Measurements from ENCODE around the gene FOXO3.

Gene FOXO3

DNA sequence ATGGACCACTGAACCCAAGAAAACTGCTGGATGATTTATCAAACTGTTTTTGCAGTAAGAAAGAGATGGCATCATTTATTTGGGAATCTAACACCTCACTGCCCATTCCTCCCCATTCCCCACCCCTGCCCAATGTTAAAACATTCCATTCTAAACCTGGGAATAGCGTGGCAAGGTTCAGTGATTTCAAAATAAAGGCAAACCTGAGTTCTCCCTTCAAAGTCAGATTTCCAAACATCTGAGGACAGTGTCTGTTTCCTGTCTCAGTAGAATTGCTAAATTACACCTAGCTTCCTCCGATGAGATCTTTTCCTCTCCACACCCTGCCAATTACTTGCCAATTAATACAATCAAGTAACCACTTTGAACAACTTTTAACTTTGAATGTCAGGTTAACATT, 160.1 kb downstream of the FOXO3 start:
- Mint-ChIP-seq H3K9me3 (peaks cover 12% of the 10 kb centered on the region), H3K27me3 (ENCODE audit: low read depth) (peaks cover 20% of the 10 kb centered on the region), H3K4me3 (no peak overlapping the region), H3K4me1 (ENCODE audit: low read depth) (peaks cover 2% of the 10 kb centered on the region), H3K36me3 (ENCODE audit: low read depth) (no peaks in the 10 kb centered on the region), H3K27ac (no peak overlapping the region)
- DNase-seq (ENCODE audit: low spot score) = no peak

DNA sequence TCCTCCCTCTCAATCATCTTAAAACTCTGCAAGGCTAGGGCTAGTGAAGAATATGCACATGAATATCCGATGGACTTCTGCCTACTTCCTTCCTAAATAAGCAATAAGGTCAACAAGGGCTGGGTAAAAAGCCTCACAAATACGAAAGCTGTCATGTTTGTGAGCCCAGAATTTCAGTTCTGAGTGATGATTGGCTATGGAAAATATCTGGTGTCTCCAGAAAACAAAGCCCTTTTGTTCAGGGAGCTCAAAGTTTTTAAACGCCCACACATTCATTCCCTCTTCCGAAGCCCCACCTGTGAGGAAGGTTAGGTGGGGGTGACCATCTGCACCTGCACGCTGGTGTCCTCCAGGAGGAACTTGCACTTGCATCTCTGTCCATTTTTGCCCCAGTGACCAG, 160.6 kb downstream of the FOXO3 start:
- Mint-ChIP-seq H3K36me3 (ENCODE audit: low read depth) (no peaks in the 10 kb centered on the region), H3K9me3 (peaks cover 12% of the 10 kb centered on the region), H3K4me3 (no peak overlapping the region), H3K27me3 (ENCODE audit: low read depth) (peaks cover 20% of the 10 kb centered on the region), H3K4me1 (ENCODE audit: low read depth) (no peaks in the 10 kb centered on the region), H3K27ac (no peak overlapping the region)
- DNase-seq (ENCODE audit: low spot score) = no peak

DNA sequence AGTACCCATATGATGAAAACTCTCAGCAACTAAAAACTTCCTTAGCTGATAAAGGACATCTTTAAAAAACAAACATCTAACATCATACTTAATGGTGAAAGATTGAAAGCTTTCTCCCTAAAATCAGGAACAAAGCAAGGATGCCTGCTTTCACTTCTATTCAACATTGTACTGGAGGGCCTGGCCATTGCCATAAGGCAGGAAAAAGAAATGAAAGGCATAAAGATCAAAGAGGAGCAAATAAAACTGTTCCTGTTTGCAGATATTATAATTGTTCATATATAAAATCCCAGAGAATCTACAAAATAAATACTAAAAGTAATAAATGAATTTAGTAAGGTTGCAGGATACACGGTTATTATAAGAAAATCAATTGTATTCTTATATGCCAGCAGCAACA, 162.9 kb downstream of the FOXO3 start:
- H3K4me3 Mint-ChIP-seq = no peak overlapping the region
- peaks cover 29% of the 10 kb centered on the region for H3K27me3 Mint-ChIP-seq (ENCODE audit: low read depth)
- no peak overlapping the region for H3K27ac Mint-ChIP-seq
- DNase-seq (ENCODE audit: low spot score) = no peak
- H3K4me1 Mint-ChIP-seq (ENCODE audit: low read depth) = no peaks in the 10 kb centered on the region
- H3K36me3 Mint-ChIP-seq (ENCODE audit: low read depth) = no peaks in the 10 kb centered on the region
- peaks cover 12% of the 10 kb centered on the region for H3K9me3 Mint-ChIP-seq

DNA sequence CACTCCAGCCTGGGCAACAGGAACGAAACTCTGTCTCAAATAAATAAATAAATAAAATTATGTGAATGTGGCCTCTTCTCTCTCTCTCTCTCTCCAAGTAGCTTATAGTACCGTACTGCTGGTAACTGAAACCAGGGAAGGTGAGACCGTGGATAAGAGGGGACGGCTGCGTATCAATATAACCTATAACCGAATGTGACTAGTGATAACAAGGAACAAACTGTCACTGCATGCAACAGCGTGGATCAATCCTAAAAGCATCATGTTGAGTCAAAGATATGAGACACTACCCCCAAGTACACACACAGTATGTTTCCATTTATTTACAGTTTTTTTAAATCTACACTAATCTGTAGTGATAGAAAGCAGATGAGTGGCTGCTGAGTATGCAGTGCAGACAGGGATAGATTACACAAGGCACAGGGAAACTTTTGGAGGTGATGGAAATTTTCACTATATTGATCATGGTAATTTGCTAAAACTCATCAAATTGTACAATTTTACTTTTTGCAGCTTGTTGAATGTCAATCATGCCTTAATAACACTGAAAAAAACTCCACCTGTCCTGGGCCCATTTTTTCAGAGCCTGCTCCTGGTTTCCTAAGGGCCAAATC, 166.1 kb downstream of the FOXO3 start:
- no peaks in the 10 kb centered on the region for H3K36me3 Mint-ChIP-seq (ENCODE audit: low read depth)

DNA sequence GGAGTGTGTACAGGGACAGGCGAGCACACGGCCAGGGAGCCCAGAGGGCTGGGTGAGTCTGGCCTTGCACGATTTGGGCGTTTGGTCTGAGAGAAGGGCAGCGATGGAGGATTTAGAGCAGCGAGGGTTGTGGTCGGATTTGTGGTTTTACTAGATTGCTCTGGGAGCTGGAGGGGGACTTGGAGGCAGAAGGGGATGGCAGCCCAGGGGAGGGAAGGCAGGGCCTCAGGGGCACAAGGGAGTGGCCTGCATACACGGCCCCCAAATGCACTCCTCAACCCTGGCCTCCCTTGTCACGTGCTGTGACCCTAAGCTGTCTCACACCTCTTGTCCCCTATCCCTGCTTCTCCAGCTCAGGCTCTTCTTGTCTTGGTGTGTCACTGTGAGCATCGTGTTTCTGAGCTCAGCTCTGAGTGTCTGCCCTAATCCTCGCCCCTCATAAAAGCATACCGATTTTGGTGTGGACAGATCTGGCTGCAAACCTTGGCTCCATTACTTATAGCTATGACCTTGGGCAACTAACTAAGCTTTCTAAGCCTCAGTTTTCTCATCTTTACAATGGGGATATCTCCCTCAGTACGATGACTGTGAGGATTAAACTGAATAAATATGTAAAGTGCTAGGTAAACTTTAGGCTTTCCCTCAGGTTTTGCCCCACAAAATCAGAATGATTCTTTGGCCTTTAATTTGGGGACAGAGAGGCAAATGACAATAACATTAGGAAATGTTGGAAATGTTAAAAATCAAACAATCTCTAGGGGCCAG, 167.4 kb downstream of the FOXO3 start:
- no peak for DNase-seq (ENCODE audit: low spot score)
- Mint-ChIP-seq H3K27me3 (ENCODE audit: low read depth) (peaks cover 32% of the 10 kb centered on the region), H3K9me3 (peaks cover 10% of the 10 kb centered on the region), H3K36me3 (ENCODE audit: low read depth) (no peaks in the 10 kb centered on the region), H3K4me3 (no peak overlapping the region), H3K27ac (no peak overlapping the region), H3K4me1 (ENCODE audit: low read depth) (no peaks in the 10 kb centered on the region)

More for the DNA sequence above, 166.1 kb downstream of the FOXO3 start:
- Mint-ChIP-seq H3K9me3 (peaks cover 12% of the 10 kb centered on the region), H3K4me1 (ENCODE audit: low read depth) (no peaks in the 10 kb centered on the region), H3K4me3 (no peak overlapping the region), H3K27me3 (ENCODE audit: low read depth) (peaks cover 33% of the 10 kb centered on the region), H3K27ac (no peak overlapping the region)
- DNase-seq (ENCODE audit: low spot score) = no peak

DNA sequence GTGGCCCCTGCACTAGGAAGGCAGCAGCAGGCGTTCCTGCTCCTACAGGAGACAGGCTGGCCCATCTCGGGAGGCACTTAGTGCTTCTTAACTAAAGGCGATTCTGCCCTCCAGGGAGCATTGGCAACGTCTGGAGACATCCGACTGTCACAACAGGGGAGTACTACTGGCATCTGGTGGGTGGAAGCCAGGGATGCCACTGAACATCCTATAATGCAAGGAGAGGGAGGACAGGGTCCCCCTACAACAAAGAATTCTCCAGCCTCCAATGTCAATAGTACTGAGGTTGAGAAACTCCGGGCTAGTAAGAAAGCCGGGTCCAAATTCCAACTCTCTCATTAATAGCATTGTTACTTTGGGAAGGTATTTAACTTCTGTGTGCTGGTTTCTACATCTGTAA, 168.1 kb downstream of the FOXO3 start:
- H3K27me3 Mint-ChIP-seq (ENCODE audit: low read depth) = peaks cover 30% of the 10 kb centered on the region
- no peak for DNase-seq (ENCODE audit: low spot score)
- H3K36me3 Mint-ChIP-seq (ENCODE audit: low read depth) = no peaks in the 10 kb centered on the region
- no peaks in the 10 kb centered on the region for H3K4me1 Mint-ChIP-seq (ENCODE audit: low read depth)
- no peak overlapping the region for H3K27ac Mint-ChIP-seq
- H3K4me3 Mint-ChIP-seq = no peak overlapping the region
- H3K9me3 Mint-ChIP-seq = peaks cover 6% of the 10 kb centered on the region

DNA sequence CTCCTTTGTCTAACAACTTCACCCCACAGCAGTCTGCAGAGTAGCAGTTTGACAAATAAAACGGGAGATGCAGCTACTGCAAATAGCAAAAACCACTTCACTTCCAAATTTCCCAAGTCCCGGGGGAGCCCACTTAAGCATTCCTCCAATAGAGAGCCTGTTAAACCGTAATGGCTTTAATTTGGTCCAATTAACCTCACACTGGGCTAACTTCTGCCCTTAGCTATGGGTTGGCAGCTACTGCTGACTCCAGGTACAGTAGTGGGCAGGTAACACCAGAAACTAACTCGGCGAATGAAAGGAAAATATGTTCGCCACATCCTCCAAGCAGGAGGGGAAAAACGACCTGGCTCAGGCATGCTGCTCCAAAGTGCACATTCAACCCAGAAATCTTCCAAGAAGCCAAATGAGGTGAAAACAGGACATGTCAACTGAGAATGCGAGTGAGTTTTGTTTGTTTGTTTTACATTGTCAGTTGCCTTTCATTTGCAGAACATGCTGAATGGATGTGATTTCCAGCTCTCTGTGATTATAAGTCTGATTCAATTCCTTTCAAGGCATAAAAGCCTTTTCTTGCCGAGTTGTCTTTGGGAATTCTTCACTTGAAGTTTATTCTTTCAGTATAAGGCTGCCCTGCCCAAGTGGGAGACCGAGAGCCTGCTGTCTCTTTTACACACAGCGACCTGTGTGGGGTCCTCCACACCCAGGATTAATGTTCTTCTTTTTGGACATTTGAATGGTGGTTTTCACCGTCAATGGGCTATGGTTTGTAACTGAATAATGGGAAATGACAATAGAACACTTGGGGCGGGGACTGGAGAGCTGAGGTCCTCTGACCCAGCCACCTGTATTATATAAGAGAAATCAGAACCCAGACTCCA, 170.2 kb downstream of the FOXO3 start:
- H3K36me3 Mint-ChIP-seq (ENCODE audit: low read depth) = no peaks in the 10 kb centered on the region
- H3K27ac Mint-ChIP-seq = no peak overlapping the region
- no peaks in the 10 kb centered on the region for H3K9me3 Mint-ChIP-seq
- H3K4me3 Mint-ChIP-seq = no peak overlapping the region
- DNase-seq (ENCODE audit: low spot score) = no peak
- H3K27me3 Mint-ChIP-seq (ENCODE audit: low read depth) = peaks cover 34% of the 10 kb centered on the region
- no peaks in the 10 kb centered on the region for H3K4me1 Mint-ChIP-seq (ENCODE audit: low read depth)

DNA sequence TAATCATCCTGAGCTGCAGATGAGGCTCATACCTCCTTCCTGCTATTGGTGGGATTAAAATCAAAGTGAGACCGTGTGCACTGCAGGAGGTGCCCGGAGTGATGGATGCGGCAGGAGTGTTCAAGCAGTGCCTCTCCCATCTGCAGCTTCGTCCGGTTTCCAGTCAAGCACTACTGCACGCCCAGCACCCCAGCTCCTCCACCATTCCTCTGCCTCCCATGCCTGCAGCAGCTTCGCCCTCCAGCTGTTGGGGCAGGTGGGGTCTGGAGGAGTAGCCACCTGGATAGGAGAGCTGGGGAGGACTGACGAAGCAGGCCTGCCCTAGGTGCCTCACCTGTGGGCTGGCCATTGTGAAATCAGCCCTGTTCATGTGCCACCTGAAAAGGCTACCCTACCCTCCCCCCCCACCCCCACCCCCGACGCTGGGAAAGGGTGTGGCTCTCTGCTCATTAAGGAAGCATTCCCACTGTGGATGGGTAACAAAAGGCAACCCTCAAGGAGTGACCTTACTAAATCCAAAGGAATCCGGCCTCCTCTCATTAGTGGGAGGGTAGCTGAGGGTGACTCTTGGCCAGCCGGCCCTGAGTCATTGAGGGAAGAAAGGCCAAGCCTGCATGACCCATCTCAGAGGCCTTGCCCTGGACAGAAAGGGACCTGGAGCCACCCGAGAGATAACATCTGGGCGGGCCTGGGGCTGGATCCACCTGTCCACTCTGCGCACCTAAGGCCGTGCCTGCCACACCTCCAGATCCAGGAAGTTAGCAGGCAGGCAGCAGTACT, 171.6 kb downstream of the FOXO3 start:
- H3K9me3 Mint-ChIP-seq = no peaks in the 10 kb centered on the region
- no peak overlapping the region for H3K4me3 Mint-ChIP-seq
- H3K4me1 Mint-ChIP-seq (ENCODE audit: low read depth) = no peaks in the 10 kb centered on the region
- peaks cover 33% of the 10 kb centered on the region for H3K27me3 Mint-ChIP-seq (ENCODE audit: low read depth)
- no peak for DNase-seq (ENCODE audit: low spot score)
- H3K36me3 Mint-ChIP-seq (ENCODE audit: low read depth) = no peaks in the 10 kb centered on the region
- H3K27ac Mint-ChIP-seq = no peak overlapping the region

DNA sequence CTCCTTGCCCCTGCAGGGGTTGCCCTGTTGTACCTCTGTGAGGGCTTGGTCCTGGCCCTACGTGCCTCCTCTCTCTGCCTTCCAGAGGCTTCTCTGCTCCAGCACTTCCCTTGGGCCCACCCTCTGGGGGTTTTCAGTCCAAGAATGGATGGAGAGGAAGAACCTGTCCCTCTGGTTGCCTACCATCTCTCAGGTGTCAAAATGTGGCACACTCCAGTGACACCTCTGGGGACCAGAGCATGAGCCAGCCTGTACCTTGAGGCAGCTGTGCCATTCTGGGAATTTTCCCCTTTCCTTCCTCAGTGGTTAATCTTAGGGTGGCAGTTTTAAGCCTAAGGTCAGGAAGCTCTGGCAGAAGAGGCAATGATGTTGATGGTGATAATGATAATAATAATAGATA, 172.3 kb downstream of the FOXO3 start:
- no peak overlapping the region for H3K4me3 Mint-ChIP-seq
- no peak for DNase-seq (ENCODE audit: low spot score)
- no peaks in the 10 kb centered on the region for H3K9me3 Mint-ChIP-seq

DNA sequence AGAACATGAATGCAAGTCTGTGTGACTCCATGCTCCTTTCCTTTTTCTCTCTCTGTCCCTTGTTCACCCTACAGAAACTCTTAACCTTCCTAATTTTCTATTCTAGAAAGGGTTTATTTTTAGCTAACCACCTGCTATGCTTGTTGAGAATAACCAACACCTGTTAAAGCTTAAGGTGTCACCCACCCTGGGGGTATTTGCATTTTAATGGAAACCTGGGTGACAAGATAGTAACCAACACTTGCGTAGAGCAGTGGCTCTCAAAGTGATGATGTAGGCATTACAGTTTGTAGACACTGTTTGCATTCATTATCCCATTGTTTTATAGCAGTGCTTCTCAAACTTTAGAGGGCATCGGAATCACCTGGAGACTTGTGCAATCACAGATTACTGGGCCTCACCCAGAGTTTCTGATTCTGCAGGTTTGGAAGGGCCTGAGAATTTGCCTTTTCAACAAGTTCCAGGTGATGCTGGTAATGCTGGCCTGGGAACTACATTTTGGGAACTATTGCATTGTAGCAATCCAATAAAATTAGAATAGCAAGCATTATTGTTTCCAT, 173.1 kb downstream of the FOXO3 start:
- Mint-ChIP-seq H3K4me3 (no peak overlapping the region), H3K36me3 (ENCODE audit: low read depth) (no peaks in the 10 kb centered on the region), H3K27ac (no peak overlapping the region), H3K27me3 (ENCODE audit: low read depth) (peaks cover 31% of the 10 kb centered on the region), H3K9me3 (no peaks in the 10 kb centered on the region), H3K4me1 (ENCODE audit: low read depth) (peaks cover 8% of the 10 kb centered on the region)
- no peak for DNase-seq (ENCODE audit: low spot score)

More for the DNA sequence above, 172.3 kb downstream of the FOXO3 start:
- H3K36me3 Mint-ChIP-seq (ENCODE audit: low read depth) = no peaks in the 10 kb centered on the region
- H3K27me3 Mint-ChIP-seq (ENCODE audit: low read depth) = peaks cover 31% of the 10 kb centered on the region
- H3K27ac Mint-ChIP-seq = no peak overlapping the region
- peaks cover 2% of the 10 kb centered on the region for H3K4me1 Mint-ChIP-seq (ENCODE audit: low read depth)
